ENCODE results near the gene MAT2A. TPM values are rescaled to one million over a fixed set of nuclear protein-coding genes. Genes with fewer than 3 reads are reported as not detected.
"Not testable (repeated sequence)": the region's sequence is repeated elsewhere in the genome, so short reads cannot be mapped to it uniquely, and the experiment has no call there.

MAT2A gene
- total RNA-seq, 1 donor from 2014 or later: 262 TPM

DNA sequence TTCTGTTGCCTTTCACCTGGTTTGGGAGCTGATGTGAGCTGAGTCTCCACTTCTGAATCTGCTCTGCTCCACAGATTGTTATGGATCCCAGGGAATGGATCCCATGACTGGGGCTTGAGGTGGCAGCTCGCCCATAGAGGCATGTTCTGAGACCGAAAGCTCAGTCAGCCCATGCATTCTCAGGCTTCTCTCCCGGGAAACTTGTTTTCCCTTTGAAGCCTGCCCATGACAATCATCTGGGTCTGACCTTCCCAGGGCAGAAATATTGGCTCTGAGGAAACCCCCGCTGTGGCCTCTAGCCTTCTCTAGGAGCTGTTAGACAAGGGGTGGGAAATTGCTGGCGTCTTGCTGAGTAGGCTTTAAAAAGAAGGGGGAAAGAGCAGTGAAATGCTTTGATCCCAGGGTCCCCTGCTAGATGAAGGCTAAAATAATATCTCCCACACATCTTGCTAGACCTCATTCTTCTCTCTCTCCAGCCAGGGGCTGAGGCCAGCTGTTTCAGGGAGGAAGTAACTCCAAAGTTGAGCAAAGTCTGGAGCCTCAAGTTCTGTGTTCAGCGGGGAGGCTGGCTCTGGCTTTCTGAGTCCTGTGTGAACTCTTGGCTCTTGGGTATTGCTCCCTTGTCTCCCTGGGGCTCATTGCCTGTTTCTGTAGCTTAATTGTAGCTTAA, 40.4 kb downstream of the MAT2A start:
- no peak for DNase-seq (ENCODE audit: low spot score)

DNA sequence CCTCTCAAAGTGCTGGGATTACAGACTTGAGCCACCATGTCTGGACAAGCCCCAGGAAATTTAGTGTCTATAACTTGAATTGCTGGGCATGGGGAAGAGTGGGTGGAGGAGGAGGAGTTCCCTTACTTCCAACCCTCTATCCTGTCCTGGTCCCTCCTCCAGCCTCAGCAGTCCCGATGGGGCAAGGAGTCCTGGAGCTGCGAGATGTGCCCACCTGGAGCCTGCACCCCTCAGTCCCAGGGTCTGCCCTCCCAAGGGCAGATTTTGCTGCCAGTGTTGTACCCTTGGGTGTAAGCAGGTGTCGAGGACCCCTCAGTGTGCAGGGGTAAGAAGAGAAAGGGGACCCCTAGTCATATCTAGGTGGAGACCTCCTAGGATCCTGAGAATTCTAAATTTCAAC, 41.2 kb downstream of the MAT2A start:
- DNase-seq (ENCODE audit: low spot score): no peak

DNA sequence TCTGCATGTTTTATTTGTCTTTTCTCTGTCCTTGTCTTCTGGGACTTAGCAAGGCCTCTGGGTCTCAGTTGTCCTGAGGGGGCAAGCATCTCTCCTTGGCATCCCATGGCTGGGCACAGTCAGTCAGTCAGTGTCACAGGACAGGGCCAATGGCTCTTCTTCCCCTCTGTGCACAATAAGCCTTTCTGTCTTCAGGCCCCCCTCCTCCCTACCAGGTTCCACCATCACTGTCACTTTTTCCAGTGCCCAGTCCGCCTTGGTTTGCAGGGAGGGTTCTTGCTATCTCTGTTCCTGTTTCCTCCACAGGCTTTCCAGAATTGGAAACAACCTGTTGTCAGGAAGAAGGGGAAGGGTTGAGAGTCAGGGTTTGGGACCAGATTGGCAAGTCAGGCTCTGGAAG, 43.5 kb downstream of the MAT2A start:
- DNase-seq (ENCODE audit: low spot score): no peak

DNA sequence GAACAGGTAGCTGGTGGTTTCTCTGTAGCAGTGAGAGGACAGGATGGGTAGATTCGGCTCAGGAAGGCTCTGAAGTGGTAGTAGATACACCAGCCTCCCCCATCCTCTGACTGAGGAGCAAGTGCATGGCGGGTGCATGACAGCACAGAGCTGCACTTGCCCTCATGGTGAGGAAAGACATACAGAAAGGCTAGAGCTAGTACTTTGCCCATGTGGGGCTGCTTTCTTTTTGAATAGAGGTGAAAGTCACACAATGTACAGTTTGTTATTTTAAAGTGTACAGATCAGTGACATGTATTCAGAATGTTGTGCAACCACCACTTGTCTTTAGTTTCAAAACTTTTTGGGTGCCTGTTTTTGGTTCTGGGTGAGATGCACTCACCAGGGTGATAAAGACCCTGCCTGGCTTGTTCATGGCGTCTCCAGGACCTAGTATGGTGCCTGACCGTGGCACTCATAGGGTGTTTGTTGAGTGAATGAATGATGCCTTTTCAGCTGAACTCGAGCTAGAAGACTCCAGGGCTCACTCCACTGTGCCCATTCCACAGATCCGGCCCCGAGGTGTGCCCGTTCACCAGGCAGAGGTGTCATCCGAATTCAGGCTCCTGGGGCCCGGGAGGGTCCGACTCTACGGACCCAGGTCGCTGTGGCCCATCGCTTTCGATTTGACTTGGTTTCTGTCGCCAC, 44.8 kb downstream of the MAT2A start:
- no peak for DNase-seq (ENCODE audit: low spot score)

DNA sequence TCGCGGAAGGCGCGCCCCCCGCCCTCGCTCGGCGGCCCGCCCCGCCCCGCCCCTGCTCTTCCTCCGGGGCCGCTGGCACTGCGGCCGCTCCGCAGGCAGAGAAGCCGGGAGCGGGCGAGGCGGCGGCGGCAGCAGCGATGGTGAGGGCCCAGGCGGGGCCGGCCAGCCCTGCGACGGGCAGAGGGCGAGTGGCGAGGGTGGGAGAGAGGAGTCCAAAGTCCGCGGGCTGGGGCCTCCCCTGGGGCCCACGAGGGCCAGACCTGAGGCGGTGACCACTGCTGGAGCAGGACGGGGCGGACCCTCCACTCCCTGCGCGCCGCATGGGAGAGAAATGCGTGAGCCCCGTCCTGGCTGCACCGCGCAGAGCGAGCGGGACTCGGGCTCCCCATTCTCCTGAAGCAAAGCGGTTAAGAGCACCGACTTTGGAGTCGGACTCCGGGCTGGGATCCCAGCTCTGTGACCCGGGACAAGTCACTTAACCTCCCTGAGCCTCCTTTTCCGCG, 45.4 kb downstream of the MAT2A start, which contains the start of gene VAMP5:
Gene VAMP5, plus strand, starts transcription at position 78 of the 503 bp plus-strand sequence. Its CDS starts 60 bp downstream, at position 138.
- DNase-seq (ENCODE audit: low spot score): peak; percentile 37

DNA sequence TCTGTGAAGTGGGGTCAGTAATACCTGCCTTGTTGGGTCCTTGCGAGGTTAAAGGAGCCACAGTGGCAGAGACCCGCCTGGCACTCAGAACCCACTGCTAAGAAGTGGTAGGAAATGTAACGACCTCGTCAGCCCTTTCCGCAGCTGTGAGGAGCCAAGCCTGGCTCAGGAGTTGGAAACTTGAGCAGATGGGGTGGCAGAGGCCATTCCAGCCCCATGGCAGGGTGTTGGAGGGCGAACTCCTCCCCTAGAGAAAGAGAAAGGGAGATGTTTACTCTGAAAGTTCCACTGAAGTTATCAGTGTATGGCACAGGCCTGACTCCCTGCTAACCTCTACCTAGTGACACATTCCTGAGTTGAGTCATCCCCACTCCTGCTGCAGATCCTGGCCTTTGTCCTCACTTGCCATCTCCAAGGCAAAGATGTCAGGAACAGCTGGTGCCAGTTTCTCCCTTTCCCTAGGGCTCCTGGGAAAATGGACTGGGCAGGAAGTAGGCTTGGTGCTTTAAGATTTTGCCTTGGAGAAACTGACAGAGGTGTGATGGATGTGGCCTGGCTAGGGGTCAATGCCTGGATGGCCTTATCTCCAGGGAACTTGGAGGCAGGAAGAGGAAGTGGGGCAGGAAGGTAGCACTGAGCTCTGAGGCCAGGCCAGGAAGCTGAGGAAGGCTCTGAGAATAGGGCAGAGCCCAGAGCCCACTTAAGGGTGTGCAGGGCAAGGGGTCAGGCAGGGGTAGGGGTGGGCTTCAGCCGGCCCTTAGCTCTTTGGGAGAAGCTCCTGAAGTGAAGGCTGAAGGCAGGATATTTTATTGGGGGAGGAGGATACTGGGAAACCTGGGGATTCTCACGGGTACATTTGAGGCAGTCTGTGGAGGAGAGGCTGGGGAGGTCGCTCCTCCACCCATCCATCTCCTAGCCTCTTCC, 46.2 kb downstream of the MAT2A start:
- DNase-seq (ENCODE audit: low spot score): peak; percentile 81

DNA sequence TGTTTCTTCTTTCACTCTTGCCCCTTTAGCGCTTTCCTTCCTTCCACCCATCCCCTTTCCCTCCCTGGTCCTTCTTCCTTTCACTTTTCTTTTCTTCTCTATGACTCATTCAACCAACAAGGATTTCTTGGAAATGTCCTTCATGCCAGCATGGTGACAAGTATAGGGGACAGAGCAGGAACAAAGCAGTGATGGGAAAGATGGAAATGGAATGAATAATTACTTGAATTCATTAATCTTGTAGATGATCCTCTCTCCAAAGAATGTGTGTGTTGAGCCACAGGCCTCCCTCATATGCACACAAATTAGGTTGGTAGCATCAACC, 46.8 kb downstream of the MAT2A start:
- no peak for DNase-seq (ENCODE audit: low spot score)

DNA sequence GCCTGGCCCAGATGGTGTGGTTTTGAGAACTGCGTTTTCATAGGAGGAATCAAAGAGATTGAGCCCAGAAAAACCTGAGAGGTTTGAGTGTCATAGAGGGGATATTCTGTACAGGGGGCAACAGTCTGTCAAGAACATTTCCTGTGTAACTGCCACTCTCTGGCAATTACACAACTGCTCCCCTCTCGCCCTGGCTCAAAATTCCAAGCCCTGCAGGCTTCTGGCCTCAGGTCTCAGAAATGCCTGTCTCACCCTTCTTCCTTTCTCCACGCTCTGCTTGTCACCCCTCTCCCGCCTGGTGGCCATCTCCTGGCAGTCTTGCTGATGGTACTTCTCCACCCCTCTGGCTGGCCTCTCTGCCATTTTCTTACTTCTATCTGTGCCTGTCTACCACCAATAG, 49.3 kb downstream of the MAT2A start:
- DNase-seq (ENCODE audit: low spot score): no peak

DNA sequence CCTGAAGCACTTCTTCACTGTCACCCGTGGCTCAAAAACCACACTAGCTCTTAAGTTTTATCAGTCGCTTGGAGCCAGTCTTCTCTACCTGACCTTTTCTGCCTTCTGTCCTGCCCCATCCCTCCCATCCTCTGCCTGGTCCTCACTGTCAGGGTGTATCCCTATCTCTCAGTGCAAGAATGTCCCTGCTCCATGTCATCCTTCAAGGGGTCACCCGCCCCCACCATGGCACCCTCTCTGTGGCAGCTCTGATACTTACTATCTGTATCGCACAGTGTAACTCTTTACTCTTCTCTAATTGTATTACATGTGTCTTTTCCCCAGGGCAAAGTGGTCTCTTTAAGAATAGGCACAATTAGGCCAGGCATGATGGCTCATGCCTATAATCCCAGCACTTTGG, 49.7 kb downstream of the MAT2A start:
- DNase-seq (ENCODE audit: low spot score): no peak

DNA sequence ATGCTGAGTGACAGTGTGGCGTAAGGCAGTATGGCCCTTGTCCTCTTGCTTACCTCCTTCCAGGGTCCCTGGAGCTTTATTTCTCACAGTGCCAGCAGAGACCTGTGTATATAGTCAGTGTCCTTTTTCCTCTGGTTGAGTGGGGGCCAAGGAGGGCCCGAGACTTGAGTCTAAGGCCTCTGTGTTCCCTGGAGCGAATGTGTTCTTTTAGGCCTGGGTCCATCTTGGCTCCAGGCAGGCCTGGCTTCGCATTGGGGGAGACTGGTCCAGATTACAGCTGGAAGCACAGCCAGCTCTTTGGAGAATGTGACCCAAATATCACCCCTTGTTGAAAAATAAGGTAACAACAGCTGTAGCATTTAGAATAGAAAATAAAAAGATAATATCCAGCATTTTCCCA, 50.2 kb downstream of the MAT2A start:
- DNase-seq (ENCODE audit: low spot score): no peak

DNA sequence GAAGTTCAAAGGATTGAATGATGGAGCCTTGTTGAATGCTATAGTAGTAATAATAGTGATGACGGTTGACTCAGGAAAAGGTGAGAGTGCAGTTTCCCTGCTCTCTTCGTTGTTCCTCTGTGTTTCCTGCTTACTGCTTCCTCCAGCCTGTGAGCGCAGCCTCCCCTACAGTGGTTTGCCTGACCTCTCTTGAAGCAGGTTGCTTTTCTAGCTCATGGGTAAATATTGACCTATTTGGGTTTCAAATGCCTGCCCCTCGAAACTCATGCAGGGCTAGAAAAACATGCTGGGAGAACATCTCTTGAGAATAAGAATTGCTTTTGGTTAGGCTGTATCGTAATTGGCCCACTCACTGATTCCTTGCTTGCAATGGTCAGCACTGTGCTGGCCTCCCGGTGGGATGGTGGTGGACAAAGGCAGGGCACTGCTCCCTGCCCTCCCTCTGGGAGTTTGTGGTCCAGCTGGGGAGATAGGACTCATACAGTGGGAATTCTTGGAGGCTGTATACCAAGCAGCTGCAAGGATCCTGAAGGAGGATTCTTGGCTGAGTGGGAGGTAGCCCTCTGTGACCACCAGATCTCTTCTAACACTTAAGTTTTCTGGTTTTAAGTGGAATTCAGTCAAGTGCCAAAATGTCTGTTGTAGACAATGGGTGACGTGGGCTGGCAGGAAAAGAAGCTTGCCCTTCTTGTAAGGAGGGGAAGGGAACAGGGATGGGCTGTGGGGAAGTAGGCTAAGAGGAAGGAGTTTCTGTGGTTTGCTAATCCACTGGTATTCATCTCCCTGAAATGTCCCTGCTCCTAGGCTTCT, 51.2 kb downstream of the MAT2A start:
- DNase-seq (ENCODE audit: low spot score): no peak

DNA sequence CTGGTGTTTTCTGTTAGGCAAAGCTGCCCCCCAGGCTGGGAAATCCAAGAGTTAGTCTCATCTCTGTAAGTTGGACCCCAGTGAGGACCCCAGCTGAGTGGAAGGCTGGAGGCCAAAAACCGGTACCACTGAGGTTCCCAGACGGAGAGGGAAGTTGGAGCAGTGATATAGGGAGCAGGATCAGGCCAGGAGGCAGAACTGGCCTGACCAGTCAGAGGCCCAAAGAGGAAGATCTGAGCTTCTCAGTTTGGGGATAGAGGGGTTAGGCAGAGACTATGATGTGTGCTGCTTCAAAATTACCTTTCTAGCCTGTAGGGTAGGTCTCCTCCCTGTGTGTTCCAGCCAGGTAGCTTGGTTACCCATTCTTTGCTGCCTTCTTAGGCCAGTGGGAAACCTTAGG, 52.0 kb downstream of the MAT2A start:
- no peak for DNase-seq (ENCODE audit: low spot score)

DNA sequence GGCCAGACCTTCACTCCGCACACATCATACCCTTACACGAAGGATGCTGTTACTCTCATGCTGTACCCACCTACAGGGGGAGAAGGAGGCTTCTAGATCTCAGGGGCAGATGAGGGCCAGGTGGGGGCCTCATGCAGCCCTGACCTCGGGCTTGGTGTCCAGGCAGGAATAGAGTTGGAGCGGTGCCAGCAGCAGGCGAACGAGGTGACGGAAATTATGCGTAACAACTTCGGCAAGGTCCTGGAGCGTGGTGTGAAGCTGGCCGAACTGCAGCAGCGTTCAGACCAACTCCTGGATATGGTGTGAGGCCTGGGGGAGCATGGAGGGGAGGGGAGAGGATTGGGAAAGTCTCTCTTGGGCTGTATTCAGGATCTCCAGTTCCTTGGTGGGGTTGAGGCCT, 52.6 kb downstream of the MAT2A start:
- no peak for DNase-seq (ENCODE audit: low spot score)

DNA sequence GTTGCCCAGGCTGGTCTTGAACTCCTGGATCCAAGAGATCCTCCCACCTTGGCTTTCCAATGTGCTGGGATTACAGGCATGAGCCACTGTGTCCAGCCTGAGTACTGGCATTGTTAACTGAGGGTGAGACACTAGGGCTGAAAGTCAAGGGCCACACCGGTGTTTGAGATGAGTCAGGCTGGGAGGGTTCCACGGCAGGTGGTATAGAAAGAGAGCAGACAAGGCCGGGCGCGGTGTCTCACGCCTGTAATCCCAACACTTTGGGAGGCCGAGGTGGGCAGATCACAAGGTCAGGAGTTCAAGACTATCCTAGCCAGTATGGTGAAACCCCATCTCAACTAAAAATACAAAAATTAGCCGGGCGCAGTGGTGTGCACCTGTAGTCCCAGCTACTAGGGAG, 53.3 kb downstream of the MAT2A start:
- not testable (repeated sequence) for DNase-seq (ENCODE audit: low spot score)

DNA sequence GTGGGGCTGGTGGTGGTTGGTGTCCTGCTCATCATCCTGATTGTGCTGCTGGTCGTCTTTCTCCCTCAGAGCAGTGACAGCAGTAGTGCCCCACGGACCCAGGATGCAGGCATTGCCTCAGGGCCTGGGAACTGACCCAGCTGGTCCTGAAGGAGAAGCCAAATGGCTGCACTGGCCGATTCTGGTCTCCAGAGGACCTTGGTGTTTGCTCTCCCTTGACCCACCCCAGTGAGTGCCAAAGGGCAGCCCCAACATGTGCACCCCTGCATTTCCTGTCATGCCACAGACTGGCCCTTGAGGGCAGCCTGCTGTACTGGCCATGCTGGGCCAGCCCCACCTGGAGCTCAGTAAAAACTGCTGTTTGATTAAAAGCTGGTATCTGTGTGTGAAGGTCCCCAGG, 54.1 kb downstream of the MAT2A start:
- no peak for DNase-seq (ENCODE audit: low spot score)

Other genes starting within 250 kb of the MAT2A start
- gene TGOLN2, start 211.2 kb upstream of the MAT2A start, total RNA-seq: 237 TPM
- gene RETSAT, start 184.6 kb upstream of the MAT2A start, total RNA-seq: 86.4 TPM
- 30.3 TPM for gene ELMOD3, start 184.4 kb upstream of the MAT2A start, total RNA-seq
- gene CAPG, start 128.8 kb upstream of the MAT2A start, total RNA-seq: 125 TPM
- gene SH2D6, start 120.5 kb upstream of the MAT2A start, total RNA-seq: 9.9 TPM
- gene GGCX, start 22.3 kb downstream of the MAT2A start, total RNA-seq: 77.4 TPM
- gene VAMP8, start 38.4 kb downstream of the MAT2A start, total RNA-seq: 178 TPM
- gene VAMP5, start 45.3 kb downstream of the MAT2A start, total RNA-seq: 48.8 TPM
- gene RNF181, start 56.6 kb downstream of the MAT2A start, total RNA-seq: 94.1 TPM
- gene TMEM150A, start 63.5 kb downstream of the MAT2A start, total RNA-seq: 31.9 TPM
- gene C2orf68, start 72.9 kb downstream of the MAT2A start, total RNA-seq: 47.8 TPM
- 44.1 TPM for gene USP39, start 77.0 kb downstream of the MAT2A start, total RNA-seq
- gene SFTPB, start 129.0 kb downstream of the MAT2A start, total RNA-seq: 11.5 TPM
- 0.95 TPM for gene GNLY, start 155.2 kb downstream of the MAT2A start, total RNA-seq
- gene ATOH8, start 214.8 kb downstream of the MAT2A start, total RNA-seq: 9.0 TPM